ENCODE data around the gene SYNPR. TPM values are rescaled to one million over a fixed set of nuclear protein-coding genes. Genes with fewer than 3 reads are reported as not detected.

SYNPR gene
- total RNA-seq, 2 experiments from 2014 or later = not detected

DNA sequence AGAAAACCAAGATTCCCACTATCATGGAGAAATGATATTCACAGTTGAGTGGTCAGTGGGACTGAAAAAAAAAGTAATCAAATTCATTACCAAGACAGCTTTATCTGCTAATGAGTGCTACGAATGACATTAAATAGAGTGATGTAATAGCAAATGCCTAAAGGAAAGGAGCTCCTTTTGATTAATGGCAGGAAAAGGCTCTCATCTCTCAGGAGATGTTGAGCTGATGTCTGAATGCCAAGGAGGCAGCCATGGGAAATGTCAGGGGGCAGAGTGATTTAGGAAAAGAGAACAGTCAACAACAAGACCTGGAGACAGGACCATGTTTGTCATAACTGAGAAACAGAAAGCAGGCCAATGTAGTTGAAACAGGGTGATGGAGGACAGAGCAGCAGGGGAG is 277.7 kb downstream of the SYNPR start:
- H3K9me2 ChIP-seq (ENCODE audit: insufficient read depth, low read length) = no peaks in the 10 kb centered on the region
- DNase-seq (ENCODE audit: low spot score) = no peak
- H4K20me1 ChIP-seq (ENCODE audit: insufficient read depth, low read length) = no peaks in the 10 kb centered on the region
- TF ChIP-seq CTCF (conservative IDR thresholded peaks at IDR 0.05; ENCODE audit: low read length) = no peak
- TF ChIP-seq EZH2phosphoT487 (IDR thresholded peaks at IDR 0.05; ENCODE audit: borderline replicate concordance, low read depth, low read length) = no peak
- ChIA-PET CTCF (ENCODE audit: unreplicated experiment) (no interaction called here), POLR2A (interaction anchor here (0.6 kb wide), 1 partner anchor 420 kb away, joined by 3 read pairs; no protein-coding TSS in a partner anchor)
- no peak overlapping the region for H3K27ac ChIP-seq (ENCODE audit: low read depth, low read length, poor library complexity, severe bottlenecking)
- no peaks in the 10 kb centered on the region for H3K79me2 ChIP-seq (ENCODE audit: insufficient read depth, low read depth, low read length)
- intact Hi-C loops (cut with micrococcal nuclease; ENCODE audit: unreplicated experiment) = no loop called here
- BruUV-seq (replicated peaks) = no TSS peak
- H3K4me3 ChIP-seq (ENCODE audit: low read depth, low read length, poor library complexity, severe bottlenecking) = no peak overlapping the region
- no peak overlapping the region for H2AFZ ChIP-seq (ENCODE audit: low read length)
- H3K9me3 ChIP-seq (ENCODE audit: low read length) = no peaks in the 10 kb centered on the region
- no peaks in the 10 kb centered on the region for H3K4me1 ChIP-seq (ENCODE audit: insufficient read depth, low read length, poor library complexity, severe bottlenecking)
- no peaks in the 10 kb centered on the region for H3K36me3 ChIP-seq (ENCODE audit: insufficient read depth, low read length)
- no peak overlapping the region for H3K4me2 ChIP-seq (ENCODE audit: low read length)

DNA sequence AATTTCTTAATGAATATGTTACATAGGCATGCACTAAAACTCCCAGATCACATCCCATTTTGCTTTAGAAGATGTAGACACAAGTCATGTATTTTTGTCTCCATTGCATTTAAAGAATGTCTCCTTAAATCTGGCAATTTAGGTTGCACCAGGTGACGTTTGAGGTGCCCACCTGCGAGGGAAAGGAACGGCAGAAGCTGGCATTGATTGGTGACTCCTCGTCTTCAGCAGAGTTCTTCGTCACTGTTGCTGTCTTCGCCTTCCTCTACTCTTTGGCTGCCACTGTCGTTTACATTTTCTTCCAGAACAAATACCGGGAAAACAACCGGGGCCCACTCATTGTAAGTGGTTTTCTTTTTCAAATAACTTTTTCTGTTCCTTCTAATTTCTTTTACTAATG is 278.3 kb downstream of the SYNPR start:
- TF ChIP-seq EZH2phosphoT487 (IDR thresholded peaks at IDR 0.05; ENCODE audit: borderline replicate concordance, low read depth, low read length) (no peak), CTCF (conservative IDR thresholded peaks at IDR 0.05; ENCODE audit: low read length) (no peak)
- CTCF ChIA-PET (ENCODE audit: unreplicated experiment) = no interaction called here
- no peak overlapping the region for H2AFZ ChIP-seq (ENCODE audit: low read length)
- no TSS peak for BruUV-seq (replicated peaks)
- H3K27ac ChIP-seq (ENCODE audit: low read depth, low read length, poor library complexity, severe bottlenecking) = no peak overlapping the region
- H3K4me3 ChIP-seq (ENCODE audit: low read depth, low read length, poor library complexity, severe bottlenecking) = no peak overlapping the region
- H3K79me2 ChIP-seq (ENCODE audit: insufficient read depth, low read depth, low read length) = no peaks in the 10 kb centered on the region
- H3K4me2 ChIP-seq (ENCODE audit: low read length) = no peak overlapping the region
- H3K9me2 ChIP-seq (ENCODE audit: insufficient read depth, low read length) = no peaks in the 10 kb centered on the region
- DNase-seq (ENCODE audit: low spot score) = no peak
- no peaks in the 10 kb centered on the region for H3K4me1 ChIP-seq (ENCODE audit: insufficient read depth, low read length, poor library complexity, severe bottlenecking)
- intact Hi-C loops (cut with micrococcal nuclease; ENCODE audit: unreplicated experiment) = no loop called here
- H4K20me1 ChIP-seq (ENCODE audit: insufficient read depth, low read length) = no peaks in the 10 kb centered on the region
- H3K9me3 ChIP-seq (ENCODE audit: low read length) = no peaks in the 10 kb centered on the region
- no peaks in the 10 kb centered on the region for H3K36me3 ChIP-seq (ENCODE audit: insufficient read depth, low read length)
- POLR2A ChIA-PET = no interaction called here

- Histone ChIP-seq H3K36me3 (ENCODE audit: insufficient read depth, low read length) (no peaks in the 10 kb centered on the region), H3K4me1 (ENCODE audit: insufficient read depth, low read length, poor library complexity, severe bottlenecking) (no peaks in the 10 kb centered on the region), H3K27ac (ENCODE audit: low read depth, low read length, poor library complexity, severe bottlenecking) (no peak overlapping the region), H3K4me2 (ENCODE audit: low read length) (no peak overlapping the region), H2AFZ (ENCODE audit: low read length) (no peak overlapping the region), H3K9me2 (ENCODE audit: insufficient read depth, low read length) (no peaks in the 10 kb centered on the region), H3K79me2 (ENCODE audit: insufficient read depth, low read depth, low read length) (no peaks in the 10 kb centered on the region), H3K9me3 (ENCODE audit: low read length) (no peaks in the 10 kb centered on the region), H4K20me1 (ENCODE audit: insufficient read depth, low read length) (no peaks in the 10 kb centered on the region), H3K4me3 (ENCODE audit: low read depth, low read length, poor library complexity, severe bottlenecking) (no peak overlapping the region)
- no peak for DNase-seq (ENCODE audit: low spot score)
- CTCF ChIA-PET (ENCODE audit: unreplicated experiment) = no interaction called here
- intact Hi-C loops (cut with micrococcal nuclease; ENCODE audit: unreplicated experiment) = no loop called here
- TF ChIP-seq CTCF (conservative IDR thresholded peaks at IDR 0.05; ENCODE audit: low read length) (no peak), EZH2phosphoT487 (IDR thresholded peaks at IDR 0.05; ENCODE audit: borderline replicate concordance, low read depth, low read length) (no peak)
- POLR2A ChIA-PET = no interaction called here
- no TSS peak for BruUV-seq (replicated peaks)
Measured at GRCh38 chr3:63557912-63558311, 279.8 kb downstream of the SYNPR start.

Data from OCI-LY7 (cell line).